ENCODE measurements around the gene ITCH. TPM values are rescaled to one million over a fixed set of nuclear protein-coding genes. Genes with fewer than 3 reads are reported as not detected.

Gene ITCH
- total and polyA plus RNA-seq, 2 donors (not counting 3 experiments of a cell fraction or from before 2014, with no cell fraction given), result 6.4 to 57.4 TPM

DNA sequence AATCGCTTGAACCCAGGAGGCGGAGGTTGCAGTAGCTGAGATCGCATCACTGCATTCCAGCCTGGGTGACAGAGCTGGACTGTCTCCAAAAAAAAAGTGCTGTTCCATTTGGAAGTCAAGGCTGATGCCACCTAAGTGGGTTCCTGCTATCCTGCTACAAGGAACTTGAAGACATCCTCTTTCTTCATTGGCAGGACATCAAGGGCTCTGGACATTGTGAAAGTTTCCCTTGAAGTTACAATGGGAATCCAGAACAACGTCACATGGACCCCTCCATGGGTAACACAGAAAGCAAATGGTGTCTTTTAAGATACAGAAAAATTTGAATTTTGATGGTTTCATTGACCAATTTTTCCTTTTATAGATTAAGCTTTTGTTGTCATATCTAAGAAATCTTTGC lies 15.5 kb upstream of the ITCH start:
- no peak for FAIRE-seq
- TF ChIP-seq POLR2AphosphoS5 (IDR thresholded peaks at IDR 0.05; ENCODE audit: insufficient read depth, low read depth, low read length) (no peak), MYC (IDR thresholded peaks at IDR 0.05; ENCODE audit: low read depth, low read length) (no peak), POLR2A (IDR thresholded peaks at IDR 0.05; ENCODE audit: low read depth, low read length) (no peak), JUN (IDR thresholded peaks at IDR 0.05; ENCODE audit: borderline replicate concordance, insufficient read depth, insufficient read length, low read depth) (no peak), CTCF (IDR thresholded peaks at IDR 0.05; ENCODE audit: extremely low read depth in 1 of 2, insufficient read depth in 1 of 2, low read depth in 1 of 2, low read length in 2 of 2) (no peak), FOS (IDR thresholded peaks at IDR 0.05; ENCODE audit: borderline replicate concordance, insufficient read depth, low read length) (no peak), EZH2 (IDR thresholded peaks at IDR 0.05; ENCODE audit: borderline replicate concordance, low read depth, low read length, severe bottlenecking) (no peak), GATA2 (IDR thresholded peaks at IDR 0.05; ENCODE audit: insufficient read depth, insufficient read length, low read depth, low read length) (no peak)
- TF ChIP-seq, protein P1, sequence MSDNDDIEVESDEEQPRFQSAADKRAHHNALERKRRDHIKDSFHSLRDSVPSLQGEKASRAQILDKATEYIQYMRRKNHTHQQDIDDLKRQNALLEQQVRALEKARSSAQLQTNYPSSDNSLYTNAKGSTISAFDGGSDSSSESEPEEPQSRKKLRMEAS (IDR thresholded peaks at IDR 0.05; ENCODE audit: insufficient read depth, insufficient read length), result no peak
- H3K9ac ChIP-seq (replicated peaks; ENCODE audit: extremely low read depth, insufficient read depth, low read length), result no peak overlapping the region
- H2AFZ ChIP-seq (ENCODE audit: low read depth, low read length), result no peak overlapping the region
- H3K9me1 ChIP-seq (replicated peaks; ENCODE audit: control insufficient read depth, extremely low read depth, insufficient read depth, low read length), result no peaks in the 10 kb centered on the region
- no peaks in the 10 kb centered on the region for H3K27me3 ChIP-seq (ENCODE audit: control insufficient read depth in 2 of 2, insufficient read depth in 2 of 2, low read length in 2 of 2)
- peaks cover 4% of the 10 kb centered on the region for H3K4me1 ChIP-seq (ENCODE audit: control insufficient read depth, extremely low read depth, insufficient read depth, low read length)
- no peaks in the 10 kb centered on the region for H3K79me2 ChIP-seq (ENCODE audit: control insufficient read depth, insufficient read depth, low read length)
- no peak overlapping the region for H3K4me2 ChIP-seq (ENCODE audit: insufficient read depth, low read length)
- intact Hi-C loops (cut with micrococcal nuclease), result no loop called here
- dilution Hi-C loops (cut with MboI; ENCODE audit: extremely low pct_ligation_motif_present, low sequenced_read_pairs), result no loop called here
- H3K4me3 ChIP-seq (replicated peaks in 1 of 3; ENCODE audit: insufficient read depth in 1 of 3, low read depth in 1 of 3, low read length in 3 of 3), result no peak overlapping the region
- no peak overlapping the region for H3K27ac ChIP-seq (ENCODE audit: insufficient read depth, low read depth, low read length)
- no peaks in the 10 kb centered on the region for H3K9me3 ChIP-seq (replicated peaks; ENCODE audit: control insufficient read depth, insufficient read depth, low read length)
- POLR2A ChIA-PET, result no interaction called here
- H4K20me1 ChIP-seq (replicated peaks; ENCODE audit: control insufficient read depth, extremely low read depth, insufficient read depth, low read length), result no peaks in the 10 kb centered on the region
- no peaks in the 10 kb centered on the region for H3K36me3 ChIP-seq (ENCODE audit: control insufficient read depth in 2 of 2, extremely low read depth in 1 of 2, insufficient read depth in 2 of 2, low read length in 2 of 2)
- CTCF ChIA-PET, result no interaction called here
- no peak for DNase-seq (ENCODE audit: low read depth, low spot score)
- BruUV-seq (replicated peaks), result no TSS peak

Data from endothelial cell of umbilical vein (primary cell).